GM23338 (cell line): ENCODE results near the gene ERBB4. TPM values are rescaled to one million over a fixed set of nuclear protein-coding genes. Genes with fewer than 3 reads are reported as not detected.

ENCODE experiments used
- ATAC-seq: fragments of 200-7000 bp; cut with Tn5 transposase; 3 replicates; pipeline ENCODE4 v1.9.1; 2020
- DNase-seq: peaks from one replicate; pipeline ENCODE4 v3.0.0-alpha.2; 2015; ENCODE audit warnings: low spot score
- H2AFZ ChIP-seq: fragments of 200-600 bp; sonication (generic); 2 replicates; pipeline ENCODE4 v1.8.0; 2016; ENCODE audit warnings: antibody characterized with exemption, mild to moderate bottlenecking, moderate library complexity
- H3F3A ChIP-seq: fragments of 200-600 bp; sonication (generic); replicated peaks from 2 replicates; pipeline ENCODE4 v1.8.0; 2017; ENCODE audit warnings: antibody characterized with exemption, mixed run types, low read depth
- H3K27ac ChIP-seq: fragments of 200-600 bp; sonication (generic); 2 replicates; pipeline ENCODE4 v1.6.1; 2016; ENCODE audit warnings: low read depth
- H3K27me3 ChIP-seq: fragments of 200-600 bp; sonication (generic); 2 replicates; pipeline ENCODE4 v1.8.0; 2016; ENCODE audit warnings: mild to moderate bottlenecking, mixed run types, moderate library complexity; ENCODE audit not compliant: insufficient read depth
- H3K36me3 ChIP-seq: fragments of 200-600 bp; sonication (generic); 2 replicates; pipeline ENCODE4 v1.8.0; 2016; ENCODE audit warnings: mild to moderate bottlenecking; ENCODE audit not compliant: insufficient read depth
- H3K4me1 ChIP-seq: fragments of 200-600 bp; sonication (generic); 2 replicates; pipeline ENCODE4 v1.8.0; 2016; ENCODE audit warnings: mild to moderate bottlenecking, moderate library complexity; ENCODE audit not compliant: insufficient read depth
- H3K4me2 ChIP-seq: fragments of 200-600 bp; sonication (generic); 2 replicates; pipeline ENCODE4 v1.7.1; 2017; ENCODE audit warnings: mixed run types
- H3K4me3 ChIP-seq: fragments of 200-600 bp; sonication (generic); 2 replicates; pipeline ENCODE4 v1.6.1; 2016; ENCODE audit warnings: mixed run types
- H3K79me2 ChIP-seq: fragments of 200-600 bp; sonication (generic); replicated peaks from 2 replicates; pipeline ENCODE4 v1.8.0; 2017; ENCODE audit warnings: mild to moderate bottlenecking; ENCODE audit not compliant: insufficient read depth
- H3K9me2 ChIP-seq: fragments of 200-600 bp; sonication (generic); 2 replicates; pipeline ENCODE4 v1.8.0; 2017; ENCODE audit not compliant: insufficient read depth
- H4K20me1 ChIP-seq: fragments of 200-600 bp; sonication (generic); replicated peaks from 2 replicates; pipeline ENCODE4 v1.8.0; 2017; ENCODE audit warnings: mild to moderate bottlenecking; ENCODE audit not compliant: insufficient read depth
- H3K27ac Mint-ChIP-seq: 2 replicates; pipeline ENCODE4 v1.8.0; 2020; ENCODE audit warnings: inconsistent platforms, mild to moderate bottlenecking, moderate library complexity, mixed read lengths
- H3K27me3 Mint-ChIP-seq: 3 replicates; pipeline ENCODE4 v1.8.0; 2022; ENCODE audit warnings: low read depth, mild to moderate bottlenecking, moderate library complexity, mixed read lengths, inconsistent platforms; ENCODE audit not compliant: insufficient read depth, poor library complexity
- H3K36me3 Mint-ChIP-seq: 3 replicates; pipeline ENCODE4 v1.8.0; 2021; ENCODE audit warnings: low read depth, mild to moderate bottlenecking, inconsistent platforms, moderate library complexity, mixed read lengths
- H3K4me1 Mint-ChIP-seq: 3 replicates; pipeline ENCODE4 v1.8.0; 2020; ENCODE audit warnings: mild to moderate bottlenecking, inconsistent platforms, mixed read lengths
- H3K4me3 Mint-ChIP-seq: 3 replicates; pipeline ENCODE4 v1.8.0; 2021; ENCODE audit warnings: moderate library complexity, mild to moderate bottlenecking, inconsistent platforms, mixed read lengths
- H3K9me3 Mint-ChIP-seq: 3 replicates; pipeline ENCODE4 v1.8.0; 2020; ENCODE audit warnings: moderate library complexity, mild to moderate bottlenecking, inconsistent platforms, mixed read lengths
- CREB1 ChIP-seq: fragments of 250-450 bp; sonication (Bioruptor Pico); IDR thresholded peaks from 2 replicates; pipeline ENCODE4 v1.5.0; 2020; ENCODE audit warnings: low read depth, mild to moderate bottlenecking, moderate library complexity
- CTCF ChIP-seq, 2 experiments: fragments of 200-600 bp in 1 of 2; sonication (generic) in 1 of 2; conservative IDR thresholded peaks; 2 replicates each; pipeline versions ENCODE4 v1.5.1 to v1.6.1; 2016 to 2017; ENCODE audit warnings: antibody characterized with exemption in 2 of 2, low read depth in 2 of 2, mild to moderate bottlenecking in 2 of 2, moderate library complexity in 1 of 2
- ETS1 ChIP-seq: IDR thresholded peaks from 2 replicates; pipeline ENCODE4 v1.6.1; 2016; ENCODE audit warnings: antibody characterized with exemption
- EZH2 ChIP-seq: fragments of 200-600 bp; sonication (generic); IDR thresholded peaks from one replicate; pipeline ENCODE4 v1.8.0; 2017; ENCODE audit warnings: antibody characterized with exemption, mild to moderate bottlenecking, low read depth; ENCODE audit not compliant: unreplicated experiment
- EZH2phosphoT487 ChIP-seq: fragments of 200-600 bp; sonication (generic); IDR thresholded peaks from one replicate; pipeline ENCODE4 v1.8.1; 2018; ENCODE audit warnings: antibody characterized with exemption; ENCODE audit not compliant: unreplicated experiment
- JUNB ChIP-seq: IDR thresholded peaks from one replicate; pipeline ENCODE4 v1.6.1; 2016; ENCODE audit warnings: antibody characterized with exemption; ENCODE audit not compliant: unreplicated experiment
- REST ChIP-seq: IDR thresholded peaks from one replicate; pipeline ENCODE4 v1.6.1; 2018; ENCODE audit warnings: antibody characterized with exemption; ENCODE audit not compliant: unreplicated experiment
- STAT1 ChIP-seq: IDR thresholded peaks from one replicate; pipeline ENCODE4 v1.6.1; 2016; ENCODE audit warnings: antibody characterized with exemption; ENCODE audit not compliant: unreplicated experiment
- ZNF114 ChIP-seq: fragments of 250-450 bp; sonication (Bioruptor Pico); IDR thresholded peaks from 2 replicates; pipeline ENCODE4 v1.5.0; 2020; ENCODE audit warnings: mild to moderate bottlenecking, moderate library complexity
- ZNF331 ChIP-seq: fragments of 250-450 bp; sonication (Bioruptor Pico); IDR thresholded peaks from 2 replicates; pipeline ENCODE4 v1.5.0; 2020; ENCODE audit warnings: low read depth, mild to moderate bottlenecking, moderate library complexity
- ZNF462 ChIP-seq: fragments of 250-450 bp; sonication (Bioruptor Pico); IDR thresholded peaks from 2 replicates; pipeline ENCODE4 v1.5.0; 2020; ENCODE audit warnings: mild to moderate bottlenecking, moderate library complexity
- polyA plus RNA-seq: library from polyadenylated mRNA; unstranded; fragments of >200 nt; fragmentation: Nextera tagmentation; extraction: Ambion mirVana; gene quantifications from 2 replicates; pipeline ENCODE4 v1.2.1, GENCODE V29; 2016
- total RNA-seq: library from RNA; depleted of rRNA; stranded (reverse); fragments of >200 nt; shearing (Covaris generic); gene quantifications from 2 replicates; pipeline ENCODE4 v1.2.3, GENCODE V29; 2014

The ERBB4 gene
- total and polyA plus RNA-seq, 2 experiments from 2014 or later = 0.73 to 1.1 TPM

GRCh38 chr2:211688196-211688595 is 850.4 kb downstream of the ERBB4 start (continued):
- TF ChIP-seq ZNF462 (CRISPR knock-in tag) (no peak), ZNF114 (CRISPR knock-in tag) (no peak), EZH2phosphoT487 (no peak), ETS1 (no peak), CREB1 (CRISPR knock-in tag) (no peak), STAT1 (no peak), CTCF (conservative IDR thresholded peaks at IDR 0.05; ENCODE audit: low read depth in 2 of 2) (no peak)

- Histone ChIP-seq H3K79me2 (no peaks in the 10 kb centered on the region), H3K4me3 (no peak overlapping the region), H3F3A (no peaks in the 10 kb centered on the region), H3K36me3 (no peaks in the 10 kb centered on the region), H3K9me2 (no peaks in the 10 kb centered on the region), H4K20me1 (no peaks in the 10 kb centered on the region), H2AFZ (no peak overlapping the region), H3K4me1 (no peaks in the 10 kb centered on the region), H3K4me2 (no peak overlapping the region), H3K27me3 (no peaks in the 10 kb centered on the region), H3K27ac (no peak overlapping the region)
- H3K4me3 Mint-ChIP-seq = no peak overlapping the region
- H3K36me3 Mint-ChIP-seq = no peaks in the 10 kb centered on the region
- H3K27me3 Mint-ChIP-seq = no peaks in the 10 kb centered on the region
- H3K9me3 Mint-ChIP-seq = no peaks in the 10 kb centered on the region
- no peak for DNase-seq
- H3K27ac Mint-ChIP-seq = no peak overlapping the region
- H3K4me1 Mint-ChIP-seq = no peaks in the 10 kb centered on the region
- no peak for ATAC-seq
- TF ChIP-seq REST (no peak), ZNF114 (CRISPR knock-in tag) (no peak), ZNF331 (CRISPR knock-in tag) (no peak), EZH2 (no peak), JUNB (no peak), STAT1 (no peak), CREB1 (CRISPR knock-in tag) (no peak)
These were observed 863.9 kb downstream of the ERBB4 start for GRCh38 chr2:211674715-211675114.
